GM18868 (cell line): ENCODE measurements around the gene ASAP2.

ENCODE experiments used
- ATAC-seq: cut with Tn5 transposase; IDR thresholded peaks from one replicate; pipeline ENCODE4 v1.9.1; 2021; ENCODE audit warnings: mild to moderate bottlenecking, moderate library complexity; ENCODE audit not compliant: unreplicated experiment

ASAP2 gene

GRCh38 chr2:9291866-9292265 lies 85.3 kb downstream of the ASAP2 start:
- no peak for ATAC-seq

GRCh38 chr2:9292426-9292825 lies 85.8 kb downstream of the ASAP2 start:
- ATAC-seq, result no peak

- no peak for ATAC-seq
Observed at GRCh38 chr2:9294764-9295163, 88.2 kb downstream of the ASAP2 start.

- ATAC-seq, result no peak
Observed at GRCh38 chr2:9296559-9296958, 89.9 kb downstream of the ASAP2 start.

GRCh38 chr2:9297156-9297555 lies 90.5 kb downstream of the ASAP2 start:
- no peak for ATAC-seq

GRCh38 chr2:9297807-9298206 lies 91.2 kb downstream of the ASAP2 start:
- ATAC-seq, result no peak

- ATAC-seq, result no peak
Observed at GRCh38 chr2:9298583-9298982, 92.0 kb downstream of the ASAP2 start.

- ATAC-seq, result no peak
Observed at GRCh38 chr2:9299161-9300100, 92.8 kb downstream of the ASAP2 start.

GRCh38 chr2:9300214-9300613 lies 93.6 kb downstream of the ASAP2 start:
- ATAC-seq, result no peak

- no peak for ATAC-seq
Observed at GRCh38 chr2:9300829-9301453, 94.3 kb downstream of the ASAP2 start.

GRCh38 chr2:9302755-9303154 lies 96.1 kb downstream of the ASAP2 start:
- ATAC-seq, result no peak

- no peak for ATAC-seq
Observed at GRCh38 chr2:9303528-9304225, 97.1 kb downstream of the ASAP2 start.

GRCh38 chr2:9306911-9307310 lies 100.3 kb downstream of the ASAP2 start:
- no peak for ATAC-seq

- ATAC-seq, result no peak
Observed at GRCh38 chr2:9307535-9307934, 100.9 kb downstream of the ASAP2 start.

- no peak for ATAC-seq
Observed at GRCh38 chr2:9308186-9308955, 101.8 kb downstream of the ASAP2 start.

GRCh38 chr2:9309147-9309546 lies 102.5 kb downstream of the ASAP2 start:
- ATAC-seq, result no peak

- ATAC-seq, result no peak
Observed at GRCh38 chr2:9310377-9310776, 103.8 kb downstream of the ASAP2 start.

- ATAC-seq, result no peak
Observed at GRCh38 chr2:9310798-9311197, 104.2 kb downstream of the ASAP2 start.

GRCh38 chr2:9311488-9311887 lies 104.9 kb downstream of the ASAP2 start:
- no peak for ATAC-seq

GRCh38 chr2:9312591-9312990 lies 106.0 kb downstream of the ASAP2 start:
- no peak for ATAC-seq

GRCh38 chr2:9313443-9313842 lies 106.8 kb downstream of the ASAP2 start:
- no peak for ATAC-seq
